HCT116 (cell line): ENCODE results near the gene USP12. TPM values are rescaled to one million over a fixed set of nuclear protein-coding genes. Genes with fewer than 3 reads are reported as not detected.
A peak's percentile ranks its signal among the peaks of the same experiment; 100 is the strongest.

Experiments used
- ATAC-seq: fragments of 200-7000 bp; cut with Tn5 transposase; 2 replicates; pipeline ENCODE4 v1.9.1; 2020; ENCODE audit warnings: mild to moderate bottlenecking, moderate library complexity
- BruUV-seq: library from RNA; stranded (reverse); fragments of 400-500 nt; replicated peaks from 2 replicates; lab custom pipeline; 2021; lab: Mats Ljungman, UMichigan
- CTCF ChIA-PET: fragments of 300-600 bp; sonication (Branson Sonifier 250); formaldehyde crosslinking; loops from one replicate; lab custom pipeline; 2021; ENCODE audit warnings: antibody characterized with exemption; lab: Charles Lee
- POLR2A ChIA-PET: fragments of 300-600, 350-600 bp; sonication (Branson Sonifier 250); formaldehyde crosslinking; loops from one replicate; lab custom pipeline; 2021; ENCODE audit warnings: antibody characterized with exemption; lab: Charles Lee
- RAD21 ChIA-PET, 2 experiments: fragments of 300-600 bp; sonication (Branson Sonifier 250); formaldehyde crosslinking; loops; one replicate each; lab custom pipeline; 2023; ENCODE audit warnings: low total read pairs in 2 of 2; ENCODE audit not compliant: uncharacterized antibody in 2 of 2, unreplicated experiment in 2 of 2, low non-redundant PET in 1 of 2; lab: Charles Lee
- DNase-seq: peaks from one replicate; pipeline ENCODE4 v3.0.0-alpha.2; 2010; ENCODE audit warnings: low read depth, low spot score
- H2AFZ ChIP-seq: fragments of 200-600 bp; shearing (Covaris generic), sonication (generic); 2 replicates; pipeline ENCODE4 v1.6.1; 2017; ENCODE audit warnings: low read depth, mixed run types, mixed read lengths, antibody characterized with exemption, low read length; ENCODE audit not compliant: poor library complexity, severe bottlenecking
- H3K27ac ChIP-seq: 2 replicates; pipeline ENCODE4 v1.5.1; 2012; ENCODE audit warnings: low read depth, low read length
- H3K27me3 ChIP-seq: fragments of 200-600 bp; sonication (generic); 2 replicates; pipeline ENCODE4 v1.6.1; 2016; ENCODE audit warnings: mixed run types, low read length, mixed read lengths; ENCODE audit not compliant: insufficient read depth
- H3K36me3 ChIP-seq, 2 experiments: fragments of 200-500 bp in 1 of 2; fragments of 200-600 bp in 1 of 2; sonication (Bioruptor generic) in 1 of 2; sonication (generic) in 1 of 2; 2 replicates each; pipeline versions ENCODE4 v1.5.1 to v1.6.1; 2014 to 2016; ENCODE audit warnings: low read length in 2 of 2, inconsistent platforms in 1 of 2, mixed read lengths in 1 of 2, mixed run types in 1 of 2; ENCODE audit not compliant: insufficient read depth in 2 of 2, control insufficient read depth in 1 of 2
- H3K4me1 ChIP-seq, 2 experiments: fragments of 200-600 bp in 1 of 2; sonication (generic) in 1 of 2; 2 replicates each; pipeline versions ENCODE4 v1.5.1 to v1.6.1; 2012 to 2017; ENCODE audit warnings: low read length in 2 of 2, inconsistent platforms in 1 of 2, mild to moderate bottlenecking in 1 of 2, mixed read lengths in 1 of 2, mixed run types in 1 of 2, moderate library complexity in 1 of 2; ENCODE audit not compliant: insufficient read depth in 2 of 2, control insufficient read depth in 1 of 2
- H3K4me2 ChIP-seq: fragments of 200-600 bp; sonication (generic); 2 replicates; pipeline ENCODE4 v1.6.1; 2017; ENCODE audit warnings: mixed run types, low read length, mixed read lengths
- H3K4me3 ChIP-seq, 2 experiments: fragments of 200-600 bp in 1 of 2; sonication (generic) in 1 of 2; replicated peaks in 1 of 2; 2 replicates each; pipeline ENCODE4 v1.5.1; 2011 to 2016; ENCODE audit warnings: low read length in 2 of 2, control low read depth in 1 of 2, low read depth in 1 of 2, mild to moderate bottlenecking in 1 of 2, mixed read lengths in 1 of 2, mixed run types in 1 of 2
- H3K79me2 ChIP-seq: fragments of 200-600 bp; sonication (generic); 2 replicates; pipeline ENCODE4 v1.6.1; 2017; ENCODE audit warnings: mild to moderate bottlenecking, mixed run types, low read length, moderate library complexity, mixed read lengths; ENCODE audit not compliant: insufficient read depth
- H3K9ac ChIP-seq: fragments of 200-600 bp; sonication (generic); 2 replicates; pipeline ENCODE4 v1.6.1; 2016; ENCODE audit warnings: low read length, mixed read lengths
- H3K9me2 ChIP-seq: fragments of 200-600 bp; sonication (generic), shearing (Covaris generic); 2 replicates; pipeline ENCODE4 v1.6.1; 2017; ENCODE audit warnings: mixed run types, mild to moderate bottlenecking, moderate library complexity; ENCODE audit not compliant: insufficient read depth
- H3K9me3 ChIP-seq, 2 experiments: fragments of 200-500 bp in 1 of 2; fragments of 200-600 bp in 1 of 2; sonication (Bioruptor generic) in 1 of 2; sonication (generic) in 1 of 2; 2 replicates each; pipeline ENCODE4 v1.6.1; 2014 to 2017; ENCODE audit warnings: low read length in 2 of 2, mixed read lengths in 2 of 2, inconsistent platforms in 1 of 2, low read depth in 1 of 2, mild to moderate bottlenecking in 1 of 2, mixed run types in 1 of 2, moderate library complexity in 1 of 2; ENCODE audit not compliant: control insufficient read depth in 1 of 2, insufficient read depth in 1 of 2
- H4K20me1 ChIP-seq: fragments of 200-600 bp; sonication (generic), shearing (Covaris generic); 2 replicates; pipeline ENCODE4 v1.6.1; 2017; ENCODE audit warnings: mixed run types, mild to moderate bottlenecking, moderate library complexity; ENCODE audit not compliant: insufficient read depth
- CEBPB ChIP-seq: IDR thresholded peaks from 2 replicates; pipeline ENCODE4 v1.6.1; 2012; ENCODE audit warnings: low read depth
- EZH2phosphoT487 ChIP-seq: fragments of 200-600 bp; IDR thresholded peaks from 2 replicates; pipeline ENCODE4 v1.6.1; 2018; ENCODE audit warnings: antibody characterized with exemption, borderline replicate concordance
- FOSL1 ChIP-seq: IDR thresholded peaks from 2 replicates; pipeline ENCODE4 v1.6.1; 2012; ENCODE audit warnings: low read depth
- ZBTB33 ChIP-seq: IDR thresholded peaks from 2 replicates; pipeline ENCODE4 v1.6.1; 2011; ENCODE audit warnings: mild to moderate bottlenecking, low read length, moderate library complexity; ENCODE audit not compliant: insufficient replicate concordance; ENCODE audit errors: extremely low read depth
- ZNF274 ChIP-seq: fragments of 200-500 bp; sonication (Bioruptor generic); IDR thresholded peaks from 2 replicates; pipeline ENCODE4 v1.6.1; 2014; ENCODE audit warnings: mild to moderate bottlenecking, low read depth, low read length, inconsistent platforms
- intact Hi-C: fragments of 100-400 bp; cut with micrococcal nuclease; formaldehyde crosslinking; loops from 2 replicates; pipeline ENCODE4 v1.10.0; 2022
- total RNA-seq: library from RNA; stranded (reverse); gene quantifications from one replicate; pipeline ENCODE4 v1.2.1, GENCODE V29; 2021; ENCODE audit not compliant: unreplicated experiment

The USP12 gene
- total RNA-seq, 1 experiment from 2014 or later, result 28.3 TPM

- TF ChIP-seq EZH2phosphoT487 (no peak), CEBPB (no peak), ZBTB33 (no peak)
- no peak overlapping the region for H2AFZ ChIP-seq
- H3K9me3 ChIP-seq, result no peaks in the 10 kb centered on the region
- ChIA-PET POLR2A (no interaction called here), CTCF (interaction anchor here (0.8 kb wide), 1 partner anchor 218 kb away, joined by 4 read pairs; no protein-coding TSS in a partner anchor), RAD21 (no interaction called here)
- H3K27ac ChIP-seq, result no peak overlapping the region
- ATAC-seq (no peak), DNase-seq (no peak)
- H3K9ac ChIP-seq, result no peak overlapping the region
- no TSS peak for BruUV-seq
- H3K79me2 ChIP-seq, result no peaks in the 10 kb centered on the region
- H4K20me1 ChIP-seq, result no peaks in the 10 kb centered on the region
- no peak overlapping the region for H3K4me2 ChIP-seq
- intact Hi-C loops, result no loop called here
- H3K4me1 ChIP-seq, result peaks cover 0 to 25% of the 10 kb centered on the region in 2 experiments; a peak in 2 of 4 replicates
- H3K36me3 ChIP-seq, result no peaks in the 10 kb centered on the region
- no peaks in the 10 kb centered on the region for H3K27me3 ChIP-seq
- no peak overlapping the region for H3K4me3 ChIP-seq
- H3K9me2 ChIP-seq, result no peaks in the 10 kb centered on the region
These were observed 31.6 kb upstream of the USP12 start for GRCh38 chr13:27203186-27203585.

GRCh38 chr13:27201661-27202060, 30.1 kb upstream of the USP12 start:
- H3K27me3 ChIP-seq, result no peaks in the 10 kb centered on the region
- no peak overlapping the region for H2AFZ ChIP-seq
- BruUV-seq, result no TSS peak
- H3K79me2 ChIP-seq, result no peaks in the 10 kb centered on the region
- no peak overlapping the region for H3K9ac ChIP-seq
- ATAC-seq (peak; percentile 46; the same call in 1 of the 2 replicates), DNase-seq (no peak)
- intact Hi-C loops, result no loop called here
- H3K9me2 ChIP-seq, result no peaks in the 10 kb centered on the region
- H3K4me2 ChIP-seq, result peak overlapping the region; percentile 20
- H3K9me3 ChIP-seq, result no peaks in the 10 kb centered on the region
- H3K27ac ChIP-seq, result no peak overlapping the region
- TF ChIP-seq FOSL1 (0 out of 2 replicates have a peak, but pooled peaks have one; percentile 31), ZNF274 (no peak)
- POLR2A ChIA-PET, result no interaction called here
- RAD21 ChIA-PET, result no interaction called here
- H3K4me3 ChIP-seq, result no peak overlapping the region
- no peaks in the 10 kb centered on the region for H3K36me3 ChIP-seq
- no peaks in the 10 kb centered on the region for H4K20me1 ChIP-seq
- peaks cover 0 to 26% of the 10 kb centered on the region in 2 experiments; a peak in 2 of 4 replicates for H3K4me1 ChIP-seq
- CTCF ChIA-PET, result no interaction called here
